Measurements from ENCODE around the gene MRPS27. TPM values are rescaled to one million over a fixed set of nuclear protein-coding genes. Genes with fewer than 3 reads are reported as not detected.

The MRPS27 gene
- total and polyA plus RNA-seq, 8 donors: 14.8 to 43.3 (median 23.1) TPM

GRCh38 chr5:72307573-72307967, 12.5 kb downstream of the MRPS27 start:
- TF ChIP-seq POLR2A (IDR thresholded peaks at IDR 0.05) (no peak), POLR2AphosphoS5 (IDR thresholded peaks at IDR 0.05) (no peak), EP300 (IDR thresholded peaks at IDR 0.05) (no peak)
- TF ChIP-seq, protein P1, sequence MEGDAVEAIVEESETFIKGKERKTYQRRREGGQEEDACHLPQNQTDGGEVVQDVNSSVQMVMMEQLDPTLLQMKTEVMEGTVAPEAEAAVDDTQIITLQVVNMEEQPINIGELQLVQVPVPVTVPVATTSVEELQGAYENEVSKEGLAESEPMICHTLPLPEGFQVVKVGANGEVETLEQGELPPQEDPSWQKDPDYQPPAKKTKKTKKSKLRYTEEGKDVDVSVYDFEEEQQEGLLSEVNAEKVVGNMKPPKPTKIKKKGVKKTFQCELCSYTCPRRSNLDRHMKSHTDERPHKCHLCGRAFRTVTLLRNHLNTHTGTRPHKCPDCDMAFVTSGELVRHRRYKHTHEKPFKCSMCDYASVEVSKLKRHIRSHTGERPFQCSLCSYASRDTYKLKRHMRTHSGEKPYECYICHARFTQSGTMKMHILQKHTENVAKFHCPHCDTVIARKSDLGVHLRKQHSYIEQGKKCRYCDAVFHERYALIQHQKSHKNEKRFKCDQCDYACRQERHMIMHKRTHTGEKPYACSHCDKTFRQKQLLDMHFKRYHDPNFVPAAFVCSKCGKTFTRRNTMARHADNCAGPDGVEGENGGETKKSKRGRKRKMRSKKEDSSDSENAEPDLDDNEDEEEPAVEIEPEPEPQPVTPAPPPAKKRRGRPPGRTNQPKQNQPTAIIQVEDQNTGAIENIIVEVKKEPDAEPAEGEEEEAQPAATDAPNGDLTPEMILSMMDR (IDR thresholded peaks at IDR 0.05): no peak
- Histone ChIP-seq H3K36me3 (peaks cover 11 to 37% (median 32%) of the 10 kb centered on the region in 4 donors), H3K4me3 (peak overlapping the region; percentile 58 to 63 (median 60)), H3K4me1 (peaks cover 7 to 38% (median 19%) of the 10 kb centered on the region in 4 donors), H3K9me3 (no peaks in the 10 kb centered on the region), H3K27me3 (no peaks in the 10 kb centered on the region), H3K27ac (peak overlapping the region; percentile 92 to 97 (median 95))
- intact Hi-C loops (cut with DNase I; ENCODE audit: low total_unique reads): loop anchor here (10.0 kb wide), 1 partner anchor 163 kb away; no protein-coding TSS in a partner anchor
- DNase-seq: no peak
- 1 to 4% (median 3%) methylated on average over 8 of the region's 8 CpGs for WGBS, 5 donors

- 90 to 95% (median 92%) methylated on average over 2 of the region's 2 CpGs for WGBS, 5 donors
- Histone ChIP-seq H3K9me3 (no peaks in the 10 kb centered on the region), H3K27ac (peak overlapping the region in 3 of 5 donors; percentile 14 to 95 (median 49)), H3K36me3 (peaks cover 3 to 19% (median 17%) of the 10 kb centered on the region in 4 donors), H3K27me3 (no peaks in the 10 kb centered on the region), H3K4me1 (peaks cover 12 to 38% (median 26%) of the 10 kb centered on the region in 4 donors), H3K4me3 (no peak overlapping the region)
- intact Hi-C loops (cut with DNase I; ENCODE audit: low total_unique reads): loop anchor here (10.0 kb wide), 1 partner anchor 161 kb away; no protein-coding TSS in a partner anchor
- TF ChIP-seq EP300 (IDR thresholded peaks at IDR 0.05): no peak
- no peak for TF ChIP-seq POLR2A (IDR thresholded peaks at IDR 0.05)
- TF ChIP-seq, protein P1 (IDR thresholded peaks at IDR 0.05): no peak
- TF ChIP-seq POLR2AphosphoS5 (IDR thresholded peaks at IDR 0.05): no peak
- no peak for DNase-seq
These were observed 14.6 kb downstream of the MRPS27 start for GRCh38 chr5:72305194-72306142.

DNA sequence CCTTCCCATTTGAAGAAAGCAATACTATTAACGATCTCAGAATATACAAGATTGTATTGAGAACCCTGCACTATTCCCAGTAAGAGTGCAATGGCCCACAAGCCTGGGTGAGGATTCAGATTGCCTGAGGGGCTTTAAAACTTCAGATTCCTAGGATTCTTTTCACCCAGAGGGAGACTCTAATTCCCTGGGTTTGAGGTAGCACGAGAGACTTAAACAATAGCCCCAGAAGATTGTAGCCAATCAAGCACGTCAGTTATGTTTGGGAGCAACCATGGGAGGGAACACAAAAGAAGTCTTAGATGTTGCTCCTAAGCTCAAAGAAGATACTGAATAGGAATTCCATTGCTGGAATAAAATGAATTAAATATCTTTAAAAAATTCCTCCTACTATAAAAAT, 17.9 kb downstream of the MRPS27 start:
- 75 to 84% (median 82%) methylated on average over 3 of the region's 3 CpGs for WGBS, 5 donors
- no peaks in the 10 kb centered on the region for H3K9me3 ChIP-seq
- no peak overlapping the region for H3K4me3 ChIP-seq
- no peak for TF ChIP-seq EP300 (IDR thresholded peaks at IDR 0.05)
- no peak for TF ChIP-seq POLR2A (IDR thresholded peaks at IDR 0.05)
- TF ChIP-seq, protein P1 (IDR thresholded peaks at IDR 0.05): no peak
- no peak for TF ChIP-seq POLR2AphosphoS5 (IDR thresholded peaks at IDR 0.05)
- H3K27me3 ChIP-seq: no peaks in the 10 kb centered on the region
- H3K27ac ChIP-seq: no peak overlapping the region
- H3K36me3 ChIP-seq: peaks cover 0 to 9% (median 4%) of the 10 kb centered on the region in 4 donors
- no peak for DNase-seq
- peaks cover 5 to 29% (median 15%) of the 10 kb centered on the region in 4 donors for H3K4me1 ChIP-seq
- intact Hi-C loops (cut with DNase I; ENCODE audit: low total_unique reads): loop anchor here (10.0 kb wide), 1 partner anchor 157 kb away; no protein-coding TSS in a partner anchor

GRCh38 chr5:72301557-72301956, 18.5 kb downstream of the MRPS27 start:
- WGBS, 5 donors: 84 to 96% (median 93%) methylated on average over 6 of the region's 6 CpGs
- Histone ChIP-seq H3K36me3 (peaks cover 0 to 16% (median 7%) of the 10 kb centered on the region in 4 donors), H3K9me3 (no peaks in the 10 kb centered on the region), H3K4me3 (no peak overlapping the region), H3K27me3 (no peaks in the 10 kb centered on the region), H3K27ac (no peak overlapping the region), H3K4me1 (peaks cover 0 to 23% (median 10%) of the 10 kb centered on the region in 4 donors)
- DNase-seq: no peak
- TF ChIP-seq EP300 (IDR thresholded peaks at IDR 0.05): no peak
- no peak for TF ChIP-seq POLR2A (IDR thresholded peaks at IDR 0.05)
- intact Hi-C loops (cut with DNase I; ENCODE audit: low total_unique reads): loop anchor here (10.0 kb wide), 1 partner anchor 157 kb away; no protein-coding TSS in a partner anchor

Measured in stomach (tissue), 9 donors.